ENCODE results near the gene NR2F1.
"Not testable (repeated sequence)": the region's sequence is repeated elsewhere in the genome, so short reads cannot be mapped to it uniquely, and the experiment has no call there.

NR2F1 gene

DNA sequence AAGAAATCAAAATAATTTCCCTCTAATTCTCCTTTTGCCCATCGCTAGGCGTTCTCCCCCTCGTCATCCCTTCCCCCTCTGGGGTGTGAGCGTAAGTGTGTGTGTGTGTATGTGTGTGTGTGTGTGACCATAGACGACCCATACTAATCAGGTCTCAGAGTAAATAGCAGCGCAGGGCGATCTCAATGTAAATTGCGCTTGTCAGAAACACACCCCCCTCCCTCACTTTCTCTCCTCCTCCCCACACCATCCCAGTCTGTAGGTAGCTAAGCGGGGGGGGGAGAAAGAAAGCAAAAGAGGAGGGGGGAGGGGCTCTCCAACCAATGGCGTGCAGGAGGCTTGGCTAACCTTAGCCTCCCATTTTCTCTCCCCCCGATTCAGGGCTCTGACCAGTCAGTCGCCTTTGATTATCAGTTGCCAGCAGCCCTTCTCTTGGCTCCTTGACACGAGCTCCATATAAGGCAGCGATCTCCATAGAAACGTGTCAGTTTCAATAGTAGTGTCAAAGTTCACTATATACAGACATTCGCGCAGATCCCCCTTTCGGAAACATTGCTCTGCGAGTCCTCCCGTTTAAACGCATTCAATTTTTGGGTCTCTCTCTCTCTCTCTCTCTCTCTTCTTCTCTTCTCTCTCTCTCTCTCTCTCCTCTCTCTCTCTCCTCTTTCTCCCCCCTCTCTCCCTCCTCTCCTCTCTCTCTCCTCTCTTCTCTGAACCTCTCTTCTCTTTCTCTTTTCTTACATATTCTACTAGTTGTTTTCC lies at the start of gene NR2F1:
Gene NR2F1, plus strand, starts transcription at position 546 of the 762 bp plus-strand sequence. CDS start 1,802 bp downstream, outside the sequence.
- DNase-seq, result no peak

DNA sequence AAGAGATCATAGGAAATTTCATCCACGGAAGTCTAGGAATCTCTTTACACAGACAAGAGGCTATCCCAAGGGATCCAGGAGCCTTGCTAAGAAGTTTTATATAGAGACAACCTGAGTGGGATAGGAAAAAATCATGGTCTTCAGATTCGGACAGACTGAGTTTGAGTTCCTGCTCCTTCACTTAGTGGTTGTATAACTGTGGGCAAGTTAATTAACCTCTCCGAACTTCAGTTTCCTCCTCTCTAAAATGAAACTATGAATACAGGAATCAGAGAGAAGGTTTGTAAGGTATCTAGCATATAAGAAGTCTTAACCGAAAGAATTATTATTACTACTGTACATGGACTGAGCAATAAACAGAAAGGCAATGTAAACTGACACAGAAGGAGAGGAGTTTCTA lies 37.1 kb upstream of the NR2F1 start:
- no peak for DNase-seq

DNA sequence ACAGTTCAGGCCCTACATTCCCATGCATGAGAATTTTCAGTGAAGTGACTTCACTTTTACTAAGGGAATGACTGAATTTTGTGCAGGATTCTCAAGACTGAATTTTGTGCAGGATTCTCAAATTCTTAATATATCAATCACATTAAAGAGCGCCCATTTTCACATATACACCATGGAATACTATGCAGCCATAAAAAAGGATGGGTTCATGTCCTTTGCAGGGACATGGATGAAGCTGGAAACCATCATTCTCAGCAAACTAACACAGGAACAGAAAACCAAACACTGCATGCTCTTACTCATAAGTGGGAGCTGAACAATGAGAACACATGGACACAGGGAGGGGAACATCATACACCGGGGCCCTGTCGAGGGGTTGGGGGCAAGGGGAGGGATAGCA lies 33.4 kb upstream of the NR2F1 start:
- DNase-seq, result not testable (repeated sequence)

DNA sequence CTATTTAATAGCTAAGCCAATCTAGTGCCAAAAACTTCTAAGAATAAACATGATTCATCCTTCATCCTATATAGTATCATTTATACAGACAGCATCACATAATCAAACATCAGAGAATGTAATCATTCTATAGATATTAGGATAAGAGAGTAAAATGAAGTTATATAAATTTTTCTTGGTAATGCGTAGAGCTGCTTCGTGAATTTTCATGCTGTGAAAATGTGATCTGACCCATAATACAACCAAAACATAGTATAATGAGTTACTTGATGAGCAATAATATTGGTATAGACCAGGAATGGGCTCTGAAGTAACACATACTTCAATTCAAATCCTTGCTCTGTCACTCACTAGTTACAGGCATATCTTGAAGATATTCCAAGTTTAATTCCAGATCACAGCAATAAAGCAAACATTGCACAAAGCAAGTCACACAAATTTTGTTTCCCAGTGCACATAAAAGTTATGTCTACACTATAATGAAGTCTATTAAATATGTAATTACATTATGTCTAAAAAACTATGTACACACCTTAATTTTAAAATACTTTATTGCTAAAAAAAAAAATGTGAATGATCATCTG lies 25.9 kb upstream of the NR2F1 start:
- DNase-seq, result no peak

DNA sequence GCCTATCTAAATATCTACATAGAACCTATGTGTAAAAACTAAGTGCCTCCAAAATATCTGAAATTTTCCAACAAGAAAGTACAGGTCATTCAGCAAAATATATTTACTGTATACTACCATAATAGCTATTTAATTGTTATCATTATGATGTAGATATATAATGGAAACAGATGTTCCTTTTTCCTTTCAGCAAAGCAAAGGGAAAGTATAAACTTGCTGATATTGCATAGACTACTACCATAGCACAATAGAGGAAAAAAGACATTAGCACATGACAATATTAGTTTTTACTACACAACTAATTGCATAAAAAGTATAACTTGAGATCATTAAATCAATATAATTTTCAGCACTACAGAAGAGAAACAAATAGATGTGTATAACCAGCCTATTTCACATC lies 16.9 kb upstream of the NR2F1 start:
- DNase-seq, result no peak

DNA sequence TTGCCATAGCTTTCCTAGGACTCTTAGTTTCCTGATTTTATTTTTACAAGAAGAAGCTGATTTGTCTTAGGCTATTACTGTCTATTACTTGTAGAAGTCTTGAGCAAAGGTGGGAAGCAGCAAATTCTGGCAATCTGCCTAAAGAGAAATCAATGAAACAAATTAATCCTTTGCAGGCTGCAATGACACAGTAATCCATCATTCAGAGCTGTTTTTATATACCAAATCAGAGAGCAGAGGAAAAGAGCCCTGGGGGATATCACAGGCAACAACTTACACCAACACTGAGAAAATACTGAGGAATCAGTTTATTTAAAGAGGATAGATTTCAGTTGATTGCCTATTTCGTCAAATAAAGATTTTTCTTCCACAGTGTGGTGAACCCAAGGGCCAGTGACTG lies 15.6 kb upstream of the NR2F1 start:
- no peak for DNase-seq

DNA sequence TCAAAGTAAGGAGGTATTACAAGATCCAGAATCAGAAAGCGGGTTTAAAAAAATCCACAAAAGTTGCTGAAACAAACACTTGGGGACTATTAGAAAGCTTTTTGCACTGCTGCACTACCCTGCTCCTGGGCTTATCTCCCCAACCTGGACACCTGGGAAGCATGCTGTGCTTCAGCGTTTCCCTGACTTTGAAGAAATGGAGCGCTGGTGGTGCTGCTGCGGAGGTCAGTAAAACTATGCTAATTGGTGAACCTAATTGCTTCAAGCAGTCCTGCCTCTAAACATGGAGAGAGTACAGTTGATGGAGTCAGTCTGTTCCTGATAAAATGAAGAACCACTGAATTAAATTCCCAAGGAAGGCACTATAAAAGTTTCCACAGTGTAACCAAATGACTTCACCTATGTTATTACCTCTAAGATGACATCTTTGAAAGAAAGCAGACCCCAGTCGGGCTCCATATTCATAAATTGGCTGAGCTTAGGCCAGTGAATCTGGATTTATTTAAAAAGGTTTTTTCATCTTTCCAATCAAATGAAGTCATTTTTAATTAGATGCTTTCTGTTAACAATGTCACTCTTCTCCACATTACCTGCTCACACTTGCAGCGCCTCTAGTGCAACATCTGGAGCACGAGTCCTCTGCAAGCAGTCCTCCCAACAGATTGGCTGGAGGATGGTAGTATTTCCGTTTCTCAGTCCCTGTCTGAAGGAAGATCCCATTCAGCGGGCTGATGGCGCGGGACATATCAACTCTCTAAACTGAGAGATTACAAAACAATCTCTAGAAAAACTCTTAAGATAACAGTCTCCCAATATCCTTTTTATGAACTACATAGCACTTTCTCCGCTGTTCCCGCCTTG lies 13.5 kb upstream of the NR2F1 start:
- DNase-seq, result no peak

DNA sequence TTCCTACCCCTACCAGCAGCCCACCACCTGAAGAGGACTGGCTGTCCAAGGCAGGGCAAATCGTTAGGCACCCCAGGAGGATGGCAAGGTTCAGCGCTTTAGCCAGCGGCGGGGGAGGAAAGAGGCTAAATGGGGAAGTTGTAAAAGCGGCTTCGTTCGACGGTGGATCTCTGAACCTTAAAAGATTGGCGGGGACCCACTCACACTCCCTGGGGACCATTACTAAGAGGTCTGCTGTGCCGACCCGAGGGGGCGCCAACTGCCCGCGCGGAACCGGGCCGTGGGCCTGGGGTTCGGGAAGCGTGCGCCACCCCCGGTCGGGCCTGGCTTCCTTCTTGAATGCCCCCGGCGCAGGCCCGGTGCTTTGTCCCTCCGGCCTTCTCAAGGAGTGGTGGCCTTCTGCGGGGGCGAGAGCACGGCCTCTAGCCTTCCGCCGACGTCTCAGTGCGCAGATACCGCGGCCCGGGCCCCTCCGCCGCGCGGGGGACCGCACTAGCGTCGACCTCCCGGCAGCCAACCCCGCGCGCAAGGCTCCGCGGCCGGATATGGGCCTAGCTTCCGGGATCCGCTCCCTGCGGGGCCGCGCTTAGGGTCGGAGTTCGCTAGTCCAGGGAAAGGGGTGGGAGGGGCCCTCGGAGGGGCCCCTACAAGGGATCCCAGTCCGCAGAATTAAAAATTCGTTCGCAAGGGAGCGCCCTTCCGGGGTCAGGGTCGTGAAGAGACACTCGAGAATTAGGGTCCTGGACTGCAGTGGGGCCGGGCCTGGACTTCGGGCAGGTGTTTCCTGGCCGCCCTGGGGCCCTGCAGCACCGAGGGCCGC lies 12.5 kb upstream of the NR2F1 start:
- DNase-seq, result no peak

DNA sequence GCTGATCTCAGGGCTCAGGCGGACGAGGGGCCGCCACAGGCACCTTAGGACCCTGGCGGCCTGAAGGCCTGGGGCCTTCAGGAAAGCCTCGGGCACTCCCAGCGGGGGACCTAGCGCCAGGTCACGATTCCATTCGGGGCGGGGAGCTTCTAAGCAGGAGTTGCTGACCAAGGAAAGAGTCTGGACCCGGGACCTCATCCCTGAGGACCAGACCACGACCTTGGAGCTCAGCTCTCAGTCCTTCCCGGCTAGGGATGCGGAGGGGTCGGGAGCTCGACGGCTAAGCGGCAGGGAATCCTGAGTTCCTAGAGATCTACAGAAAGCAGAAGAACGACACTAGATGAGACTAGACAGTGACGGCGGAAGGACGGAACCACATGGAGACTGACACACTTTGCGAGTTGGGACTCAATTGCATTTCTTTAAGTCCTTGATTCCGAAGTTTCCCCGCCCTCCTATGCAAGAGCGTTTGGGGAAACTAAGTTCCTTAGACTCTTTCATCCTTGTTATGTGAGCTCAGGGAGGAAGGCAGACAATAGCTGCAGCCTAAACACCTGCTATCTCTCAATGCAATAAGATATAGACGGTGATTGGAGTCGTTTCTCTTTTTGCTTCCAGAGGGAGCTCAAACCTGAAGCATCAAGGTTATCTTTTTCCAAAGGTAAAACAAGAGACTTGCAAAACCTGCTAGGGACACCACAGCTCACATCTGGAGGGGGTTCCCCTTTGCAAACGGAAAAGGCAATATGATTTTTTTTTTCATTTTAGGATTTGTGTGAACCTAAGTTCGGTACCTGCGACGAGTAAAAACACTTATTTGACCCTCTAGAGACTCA lies 11.7 kb upstream of the NR2F1 start:
- no peak for DNase-seq

DNA sequence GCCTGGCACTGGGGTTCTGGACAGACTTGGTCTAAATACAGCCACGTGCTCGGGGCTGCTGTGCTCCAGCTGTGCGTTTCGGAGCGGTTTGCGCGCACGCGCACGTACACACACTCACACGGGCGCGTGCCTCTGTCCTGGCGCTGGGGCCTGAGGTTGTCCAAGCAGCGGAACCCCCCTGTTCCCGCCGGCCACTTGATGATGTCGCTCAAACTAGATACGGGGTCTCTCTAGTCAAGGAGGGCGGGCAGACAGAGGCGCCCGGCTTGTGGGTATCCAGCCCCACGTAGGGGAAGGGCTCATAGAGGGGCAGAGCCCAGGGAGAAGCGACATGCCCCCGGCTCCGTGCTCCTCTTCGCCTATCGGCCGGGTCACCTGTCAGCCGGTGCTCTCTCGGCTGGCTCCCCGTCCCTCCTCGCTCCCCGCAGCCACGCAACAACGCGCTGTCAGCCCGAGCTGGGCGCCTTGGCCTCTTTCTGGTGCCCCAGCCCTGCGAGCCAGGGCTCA lies 10.9 kb upstream of the NR2F1 start:
- no peak for DNase-seq

DNA sequence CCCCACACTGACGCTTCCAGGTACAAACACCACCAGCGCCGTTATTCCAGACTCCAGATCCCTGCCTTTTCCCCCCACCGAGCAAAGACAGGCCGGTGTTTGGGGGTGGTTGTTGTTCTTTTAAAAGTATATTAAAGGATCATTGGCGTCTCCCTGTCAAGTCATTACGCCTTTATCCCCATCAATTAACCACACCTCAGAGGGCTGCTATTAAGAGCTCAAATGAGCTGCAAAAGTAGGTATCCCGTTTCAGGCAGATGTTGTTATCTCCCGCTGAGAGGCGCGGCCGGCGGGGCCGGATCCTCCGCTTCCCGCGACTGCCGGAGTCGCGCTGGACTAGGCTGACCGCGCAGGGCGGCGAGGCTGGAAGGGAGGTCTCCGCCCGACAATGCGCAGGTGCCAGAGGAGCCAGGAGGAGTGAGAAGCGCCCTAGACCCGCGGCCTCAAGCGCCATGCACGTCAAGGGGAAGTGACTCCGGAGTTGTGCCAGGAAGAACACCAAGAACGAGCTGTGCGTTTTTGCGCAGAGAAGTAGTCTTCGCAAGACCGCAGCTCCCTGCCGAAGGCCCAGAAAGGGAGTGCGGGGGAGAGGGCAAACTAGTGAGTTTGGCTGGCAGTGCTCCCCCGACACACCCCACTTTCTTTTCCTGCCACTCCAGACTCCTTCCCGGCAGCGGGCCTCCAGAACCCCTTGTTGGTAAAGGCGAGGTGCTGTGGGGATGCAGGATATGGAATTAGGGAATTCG lies 10.2 kb upstream of the NR2F1 start:
- DNase-seq, result no peak

DNA sequence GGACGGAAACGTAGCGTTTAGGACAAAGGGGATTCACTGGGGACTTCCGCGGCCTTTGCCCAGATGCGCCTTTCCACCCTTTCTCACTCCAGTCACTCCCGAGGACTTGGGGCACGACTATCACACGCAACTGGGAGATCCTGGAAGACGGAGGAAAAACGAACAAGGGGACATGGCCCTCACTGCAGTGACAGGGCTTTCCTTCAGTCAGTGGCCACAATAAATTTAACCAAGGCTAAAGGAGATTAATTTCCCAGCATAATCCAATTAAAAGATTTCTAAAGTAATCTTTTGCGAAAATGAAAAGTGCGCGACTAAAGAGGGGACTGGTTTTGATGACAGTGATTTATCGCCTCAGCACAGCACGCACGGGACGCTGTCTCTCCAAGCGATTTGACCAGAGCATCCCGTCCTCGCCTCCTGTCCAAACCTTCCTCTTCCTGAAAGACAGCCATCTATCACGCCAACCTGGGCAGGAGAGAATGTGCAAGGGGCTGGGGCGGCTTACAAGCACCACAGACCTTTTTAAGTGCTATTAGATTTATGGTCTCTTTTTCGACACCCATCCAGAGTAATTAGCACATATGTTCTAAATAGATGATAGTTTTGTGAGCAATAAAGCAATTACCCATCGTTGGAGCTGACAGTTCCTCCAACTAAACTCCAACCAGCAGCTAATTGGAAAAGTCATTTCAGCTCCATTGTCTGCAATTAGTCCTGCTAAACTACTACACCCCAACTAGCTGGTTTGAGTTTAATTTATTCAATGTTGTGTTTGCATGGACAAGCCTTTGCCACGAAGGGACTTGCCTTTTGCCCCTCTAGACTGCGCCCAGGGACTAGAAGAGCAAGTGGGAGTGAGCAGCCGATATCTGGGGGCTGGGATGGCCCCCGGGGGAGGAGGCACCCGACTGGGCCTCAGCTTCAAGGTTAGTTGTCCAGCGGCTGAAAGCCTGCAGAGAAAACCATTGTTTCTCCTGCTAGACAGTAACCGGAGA lies 9.4 kb upstream of the NR2F1 start:
- DNase-seq, result no peak

DNA sequence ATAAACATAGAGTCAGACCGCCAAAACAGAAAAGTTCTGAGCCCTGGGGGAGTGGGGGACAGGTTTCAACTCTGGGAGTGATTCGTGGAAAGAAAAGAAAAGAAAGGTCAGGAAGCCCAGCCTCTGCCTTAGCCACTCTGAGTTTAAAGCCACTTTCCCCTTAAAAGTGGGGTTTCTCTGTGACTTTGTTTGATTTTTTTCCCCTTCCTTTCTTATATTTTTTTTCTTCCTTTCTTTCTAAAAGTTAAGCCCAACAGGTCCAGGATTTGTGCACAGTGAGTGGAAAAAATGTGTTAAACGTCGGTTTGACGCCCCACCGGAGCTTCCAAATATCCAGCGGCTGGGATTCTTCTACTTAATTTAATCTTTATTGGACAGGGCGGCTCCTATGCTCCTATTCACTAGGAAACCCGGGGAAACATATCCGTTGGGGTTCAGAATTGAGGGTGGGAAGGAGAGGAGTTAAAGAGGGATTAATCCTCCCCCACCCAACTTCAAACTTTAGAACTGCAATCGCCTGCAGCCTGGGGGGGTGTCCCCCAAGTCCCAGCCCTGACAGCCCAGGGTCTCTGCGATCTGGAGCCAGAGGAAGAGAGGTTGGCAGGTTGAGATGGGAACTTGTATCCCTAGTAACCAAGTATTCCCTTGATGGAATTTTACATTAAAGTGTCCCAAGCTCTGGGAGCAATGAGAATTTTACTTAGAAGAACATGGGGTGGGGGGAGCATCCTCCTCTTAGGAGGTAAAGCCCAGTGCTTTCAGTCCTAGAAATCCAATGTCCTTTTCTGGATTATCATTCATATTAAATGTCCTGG lies 8.3 kb upstream of the NR2F1 start:
- DNase-seq, result no peak

DNA sequence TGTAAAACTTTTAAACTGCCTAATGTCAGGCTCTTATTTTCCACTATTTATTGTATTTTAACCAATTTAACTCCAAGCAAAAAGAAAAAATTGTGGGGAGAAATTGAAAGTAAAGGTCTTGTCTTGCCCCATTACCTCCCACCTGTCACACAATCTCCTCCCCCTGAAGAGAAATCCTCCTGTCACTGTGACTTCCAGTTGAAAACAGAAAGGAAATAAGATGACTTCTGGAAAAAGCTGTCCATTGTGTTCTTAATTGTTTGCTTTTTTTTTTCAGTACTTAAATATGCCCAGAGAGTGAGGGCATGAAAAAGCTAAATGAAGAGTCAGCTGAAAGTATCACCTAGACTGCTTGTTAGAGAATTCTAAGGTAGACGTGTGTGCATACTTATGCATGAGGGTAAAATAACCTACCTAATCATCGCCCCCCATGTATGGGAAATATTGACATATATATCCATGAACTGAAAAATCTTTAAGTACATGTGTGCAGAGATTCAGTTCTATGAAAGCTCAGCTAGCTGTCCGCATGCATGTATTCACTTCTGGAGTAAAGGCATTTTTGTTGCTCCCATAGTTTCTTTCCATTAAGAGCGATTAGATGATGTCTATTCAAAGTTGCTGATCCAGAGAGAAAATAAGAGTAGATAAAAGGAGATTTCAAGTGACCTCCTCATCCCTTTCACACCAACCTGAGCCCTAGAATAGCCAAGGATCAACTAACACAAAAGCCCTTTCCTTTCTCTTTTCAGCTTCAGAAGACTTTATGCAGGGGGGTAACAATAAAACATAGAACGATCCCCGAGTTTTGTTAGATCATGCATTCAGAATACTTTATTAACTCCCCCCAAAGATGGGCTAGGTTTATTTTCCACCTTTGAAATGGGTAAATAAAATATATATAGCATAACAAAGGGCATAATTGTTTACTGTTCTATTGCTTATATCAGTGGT lies 7.3 kb upstream of the NR2F1 start:
- DNase-seq, result no peak

DNA sequence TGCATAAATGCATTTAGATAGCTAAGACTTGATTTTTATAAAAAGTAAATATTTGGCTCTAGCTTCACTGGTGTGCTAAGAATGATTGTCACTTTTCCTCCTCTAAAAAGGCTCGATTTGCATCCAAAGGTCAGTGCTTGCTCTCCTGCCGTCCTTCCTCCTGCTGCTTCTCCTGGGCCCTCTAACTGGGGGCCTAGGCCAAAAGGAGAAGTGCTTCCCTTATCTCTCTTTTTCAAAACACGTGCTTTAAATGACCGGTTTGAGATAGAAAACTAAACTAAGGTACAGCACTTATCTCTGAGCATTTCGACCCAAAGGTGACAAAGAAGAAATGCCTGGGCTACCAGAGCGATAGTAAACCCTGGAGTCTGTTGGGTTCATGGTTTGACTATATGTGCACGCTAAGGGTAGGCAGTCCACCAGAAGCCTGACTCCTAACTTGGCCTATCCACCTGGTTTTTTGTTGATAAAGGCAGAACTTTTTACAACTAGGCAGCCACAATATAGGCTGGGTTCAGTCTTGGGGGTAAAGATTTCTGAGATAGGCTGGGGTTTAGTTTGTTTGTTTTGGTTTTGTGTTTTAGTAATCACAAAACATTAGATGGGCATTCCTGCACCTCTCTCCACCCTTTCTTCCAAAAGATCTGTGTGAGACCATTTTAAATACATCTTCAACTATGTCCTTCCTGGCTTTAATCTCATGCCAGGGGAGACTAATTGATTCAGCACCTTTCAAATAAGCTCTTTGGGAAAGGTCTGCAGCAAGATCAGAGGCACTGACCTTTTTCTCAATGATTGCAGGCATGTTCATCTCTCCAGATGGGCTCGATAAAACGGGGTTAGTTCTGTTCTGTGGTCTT lies 5.8 kb upstream of the NR2F1 start:
- DNase-seq, result no peak

All from inflammatory macrophage treated with lipopolysaccharide for 4 hours (primary cell).